Mucosa of descending colon (tissue), 3 donors: ENCODE results near the gene NHSL2. TPM values are rescaled to one million over a fixed set of nuclear protein-coding genes. Genes with fewer than 3 reads are reported as not detected.

Experiments used
- ATAC-seq: fragments of 200-7000 bp; cut with Tn5 transposase; one replicate; pipeline ENCODE4 v1.9.1; 2020; ENCODE audit warnings: mild to moderate bottlenecking, moderate library complexity
- DNase-seq, 3 donors: peaks; one replicate each; pipeline ENCODE4 v3.0.0-alpha.2; 2020
- H3K36me3 ChIP-seq: fragments of 200-600 bp; one replicate; pipeline ENCODE4 v1.8.0; 2021; ENCODE audit warnings: low read depth, mild to moderate bottlenecking
- H3K4me1 ChIP-seq: fragments of 200-600 bp; one replicate; pipeline ENCODE4 v1.8.0; 2021; ENCODE audit warnings: low read depth, mild to moderate bottlenecking
- H3K4me3 ChIP-seq: fragments of 200-600 bp; one replicate; pipeline ENCODE4 v1.8.0; 2021; ENCODE audit warnings: mild to moderate bottlenecking
- H3K9me3 ChIP-seq: fragments of 200-600 bp; one replicate; pipeline ENCODE4 v1.8.0; 2021; ENCODE audit warnings: mild to moderate bottlenecking
- CTCF ChIP-seq: fragments of 200-600 bp; IDR thresholded peaks from one replicate; pipeline ENCODE4 v1.8.0; 2022; ENCODE audit warnings: antibody characterized with exemption, mild to moderate bottlenecking
- intact Hi-C, 2 donors: fragments of 100-400 bp; cut with DNase I in 1 of 2; cut with micrococcal nuclease in 1 of 2; formaldehyde crosslinking; loops; one replicate each; pipeline versions ENCODE4 v1.11.0 to v1.11.1; 2022; cut with DNase I, micrococcal nuclease
- total RNA-seq, 3 donors: library from RNA; stranded (reverse); fragmentation: NEBNext Ultra II Directional in 2 of 3; extraction: Animal tissue kit (Norgen Biotek cat#: 25700) in 2 of 3; gene quantifications; one replicate each; pipeline versions ENCODE4 v1.2.1 to v1.2.4, GENCODE V29; 2021 to 2023
- donor health status: DM: no; HTN: no; CAD: no; lungs with moderate emphysema.
- donor health status: DM: no; HTN: no; CAD: no.
- donor health status: DM: no; HTN: yes; CAD: no.

Gene NHSL2
- total RNA-seq, 3 donors from 2014 or later = 1.2 to 11.8 (median 4.8) TPM

- ATAC-seq = no peak
These were observed 152.3 kb downstream of the NHSL2 start for GRCh38 chrX:72062916-72063315.

GRCh38 chrX:72069350-72070160 lies 158.9 kb downstream of the NHSL2 start:
- ATAC-seq = no peak
- DNase-seq = no peak
- no peaks in the 10 kb centered on the region for H3K4me1 ChIP-seq
- no peak for TF ChIP-seq CTCF
- H3K4me3 ChIP-seq = no peak overlapping the region
- intact Hi-C loops = no loop called here
- no peaks in the 10 kb centered on the region for H3K9me3 ChIP-seq
- no peaks in the 10 kb centered on the region for H3K36me3 ChIP-seq

More at GRCh38 chrX:72062916-72063315, 152.3 kb downstream of the NHSL2 start:
- no peak overlapping the region for H3K4me3 ChIP-seq
- H3K9me3 ChIP-seq = no peaks in the 10 kb centered on the region
- DNase-seq = no peak
- no peaks in the 10 kb centered on the region for H3K4me1 ChIP-seq
- intact Hi-C loops = no loop called here
- no peak for TF ChIP-seq CTCF
- H3K36me3 ChIP-seq = no peaks in the 10 kb centered on the region

GRCh38 chrX:72071213-72071612 lies 160.6 kb downstream of the NHSL2 start:
- Histone ChIP-seq H3K4me1 (no peaks in the 10 kb centered on the region), H3K9me3 (no peaks in the 10 kb centered on the region), H3K36me3 (no peaks in the 10 kb centered on the region), H3K4me3 (no peak overlapping the region)
- ATAC-seq (no peak), DNase-seq (no peak)
- no peak for TF ChIP-seq CTCF
- intact Hi-C loops = no loop called here

GRCh38 chrX:72073633-72074032 lies 163.0 kb downstream of the NHSL2 start:
- DNase-seq = no peak
- H3K4me3 ChIP-seq = no peak overlapping the region
- intact Hi-C loops = no loop called here
- no peak for ATAC-seq
- no peaks in the 10 kb centered on the region for H3K36me3 ChIP-seq
- H3K9me3 ChIP-seq = no peaks in the 10 kb centered on the region
- no peaks in the 10 kb centered on the region for H3K4me1 ChIP-seq
- TF ChIP-seq CTCF = no peak

- intact Hi-C loops = no loop called here
These were observed 167.8 kb downstream of the NHSL2 start for GRCh38 chrX:72078411-72078810.

More at GRCh38 chrX:72078411-72078810, 167.8 kb downstream of the NHSL2 start:
- no peaks in the 10 kb centered on the region for H3K36me3 ChIP-seq
- no peak for TF ChIP-seq CTCF
- ATAC-seq (no peak), DNase-seq (no peak)
- H3K4me3 ChIP-seq = no peak overlapping the region
- no peaks in the 10 kb centered on the region for H3K4me1 ChIP-seq
- no peaks in the 10 kb centered on the region for H3K9me3 ChIP-seq
